Mammary epithelial cell (primary cell): Measurements from ENCODE around the gene STAMBPL1.

Source experiments
- CTCF ChIP-seq, 2 donors: IDR thresholded peaks in 1 of 2; conservative IDR thresholded peaks in 1 of 2; 2 replicates each; pipeline ENCODE4 v1.5.1; 2011 to 2012; ENCODE audit warnings: inconsistent platforms in 2 of 2, low read length in 2 of 2, mild to moderate bottlenecking in 2 of 2, control low read depth in 1 of 2, low read depth in 1 of 2; ENCODE audit not compliant: insufficient read depth in 1 of 2; ENCODE audit errors: extremely low read depth in 1 of 2
- EZH2 ChIP-seq: IDR thresholded peaks from 2 replicates; pipeline ENCODE4 v1.6.1; 2012; ENCODE audit warnings: low read length, inconsistent platforms, borderline replicate concordance

DNA sequence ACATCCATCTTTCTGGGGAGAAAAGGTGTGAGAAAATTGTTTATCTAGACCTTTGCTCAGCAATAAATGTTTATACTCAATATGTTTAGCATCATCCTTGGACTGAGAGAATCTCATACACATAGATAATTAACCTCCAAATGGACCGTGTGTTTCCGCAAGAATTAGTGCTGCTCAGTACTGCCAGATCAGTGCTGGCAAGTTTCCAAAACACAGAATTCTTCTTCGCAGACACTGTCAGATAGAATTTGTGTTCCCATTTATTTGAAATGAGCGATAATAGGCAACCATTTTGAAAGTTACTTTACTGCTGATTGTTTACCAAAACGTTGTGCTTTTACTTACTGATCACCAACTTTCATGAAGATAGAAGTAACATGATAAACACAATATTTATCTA, 33.7 kb downstream of the STAMBPL1 start:
- no peak for TF ChIP-seq CTCF (conservative IDR thresholded peaks at IDR 0.05 in 1 of 2, IDR thresholded peaks at IDR 0.05 in 1 of 2; ENCODE audit: extremely low read depth in 1 of 2, insufficient read depth in 1 of 2, low read depth in 1 of 2, low read length in 2 of 2)
- TF ChIP-seq EZH2: no peak
